ENCODE measurements around the gene LDLRAP1.

GRCh38 chr1:25541425-25541824 lies 2.0 kb upstream of the LDLRAP1 start:
- TF ChIP-seq POLR2A (IDR thresholded peaks at IDR 0.05; ENCODE audit: extremely low read depth, insufficient read length) = no peak
- TF ChIP-seq, protein P1, sequence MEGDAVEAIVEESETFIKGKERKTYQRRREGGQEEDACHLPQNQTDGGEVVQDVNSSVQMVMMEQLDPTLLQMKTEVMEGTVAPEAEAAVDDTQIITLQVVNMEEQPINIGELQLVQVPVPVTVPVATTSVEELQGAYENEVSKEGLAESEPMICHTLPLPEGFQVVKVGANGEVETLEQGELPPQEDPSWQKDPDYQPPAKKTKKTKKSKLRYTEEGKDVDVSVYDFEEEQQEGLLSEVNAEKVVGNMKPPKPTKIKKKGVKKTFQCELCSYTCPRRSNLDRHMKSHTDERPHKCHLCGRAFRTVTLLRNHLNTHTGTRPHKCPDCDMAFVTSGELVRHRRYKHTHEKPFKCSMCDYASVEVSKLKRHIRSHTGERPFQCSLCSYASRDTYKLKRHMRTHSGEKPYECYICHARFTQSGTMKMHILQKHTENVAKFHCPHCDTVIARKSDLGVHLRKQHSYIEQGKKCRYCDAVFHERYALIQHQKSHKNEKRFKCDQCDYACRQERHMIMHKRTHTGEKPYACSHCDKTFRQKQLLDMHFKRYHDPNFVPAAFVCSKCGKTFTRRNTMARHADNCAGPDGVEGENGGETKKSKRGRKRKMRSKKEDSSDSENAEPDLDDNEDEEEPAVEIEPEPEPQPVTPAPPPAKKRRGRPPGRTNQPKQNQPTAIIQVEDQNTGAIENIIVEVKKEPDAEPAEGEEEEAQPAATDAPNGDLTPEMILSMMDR (IDR thresholded peaks at IDR 0.05; ENCODE audit: low read depth, low read length) = no peak
- no peak for TF ChIP-seq MAX (IDR thresholded peaks at IDR 0.05; ENCODE audit: low read depth, low read length)

All from NB4 (cell line).